Measurements from ENCODE around the gene TMEM255B.

- TF ChIP-seq EZH2phosphoT487 (IDR thresholded peaks at IDR 0.05; ENCODE audit: borderline replicate concordance): no peak
- no peak for TF ChIP-seq CTCF (conservative IDR thresholded peaks at IDR 0.05; ENCODE audit: low read length)
Observed at GRCh38 chr13:113865427-113865826, 106.4 kb downstream of the TMEM255B start.
